Astrocyte of the cerebellum (primary cell): Measurements from ENCODE around the gene TOLLIP.
A peak's percentile ranks its signal among the peaks of the same experiment; 100 is the strongest.

ENCODE experiments used
- DNase-seq: peaks from one replicate; pipeline ENCODE4 v3.0.0-alpha.2; 2011; ENCODE audit warnings: low read depth
- H3K4me3 ChIP-seq: 2 replicates; pipeline ENCODE4 v1.5.1; 2011; ENCODE audit warnings: mild to moderate bottlenecking, low read depth, low read length, moderate library complexity
- in situ Hi-C: cut with HindIII; loops from 2 replicates; pipeline ENCODE4 v1.10.0; 2017; ENCODE audit warnings: low sequenced_read_pairs
- TF ChIP-seq, protein P1 (sequence below): IDR thresholded peaks from 2 replicates; pipeline ENCODE4 v1.5.1; 2012; ENCODE audit warnings: low read length, low read depth, moderate library complexity, mild to moderate bottlenecking; ENCODE audit errors: missing control alignments

TOLLIP gene

DNA sequence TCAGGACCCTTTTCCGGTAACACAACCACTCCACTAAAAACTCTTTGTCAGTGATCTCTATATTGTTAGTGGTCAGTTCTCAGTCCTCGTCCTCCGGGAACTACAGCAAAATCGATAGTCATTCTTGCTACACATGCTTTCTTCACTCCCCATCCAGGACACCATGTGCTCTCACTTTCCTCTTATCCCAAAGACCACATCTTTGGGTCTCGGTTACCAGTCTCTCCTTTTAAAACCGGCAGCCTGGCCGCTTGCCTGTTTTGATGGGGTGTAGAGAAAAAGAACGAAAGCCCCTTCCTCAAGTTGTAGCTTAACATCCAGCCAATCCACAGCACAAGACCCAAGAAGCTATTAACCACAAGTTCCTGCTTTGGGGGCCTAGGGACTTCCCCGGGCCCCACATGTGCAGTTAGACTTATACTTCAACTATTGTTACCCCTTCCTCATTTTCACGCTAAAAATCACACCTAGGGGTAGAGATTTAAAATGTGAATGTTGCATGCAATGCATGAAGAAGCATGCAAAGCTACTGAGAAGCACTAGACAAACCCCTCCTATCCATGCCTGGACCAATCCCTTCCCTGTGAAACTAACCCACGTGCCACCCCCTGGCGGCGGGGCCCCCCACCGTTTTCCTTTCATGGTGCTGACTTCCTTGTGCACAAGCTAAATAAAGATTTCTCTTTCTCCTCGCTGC, 1.5 kb upstream of the TOLLIP start:
- H3K4me3 ChIP-seq, result no peak overlapping the region
- in situ Hi-C loops, result no loop called here
- no peak for DNase-seq

GRCh38 chr11:1310318-1310687, 871 bp upstream of the TOLLIP start:
- in situ Hi-C loops, result no loop called here
- TF ChIP-seq, protein P1, sequence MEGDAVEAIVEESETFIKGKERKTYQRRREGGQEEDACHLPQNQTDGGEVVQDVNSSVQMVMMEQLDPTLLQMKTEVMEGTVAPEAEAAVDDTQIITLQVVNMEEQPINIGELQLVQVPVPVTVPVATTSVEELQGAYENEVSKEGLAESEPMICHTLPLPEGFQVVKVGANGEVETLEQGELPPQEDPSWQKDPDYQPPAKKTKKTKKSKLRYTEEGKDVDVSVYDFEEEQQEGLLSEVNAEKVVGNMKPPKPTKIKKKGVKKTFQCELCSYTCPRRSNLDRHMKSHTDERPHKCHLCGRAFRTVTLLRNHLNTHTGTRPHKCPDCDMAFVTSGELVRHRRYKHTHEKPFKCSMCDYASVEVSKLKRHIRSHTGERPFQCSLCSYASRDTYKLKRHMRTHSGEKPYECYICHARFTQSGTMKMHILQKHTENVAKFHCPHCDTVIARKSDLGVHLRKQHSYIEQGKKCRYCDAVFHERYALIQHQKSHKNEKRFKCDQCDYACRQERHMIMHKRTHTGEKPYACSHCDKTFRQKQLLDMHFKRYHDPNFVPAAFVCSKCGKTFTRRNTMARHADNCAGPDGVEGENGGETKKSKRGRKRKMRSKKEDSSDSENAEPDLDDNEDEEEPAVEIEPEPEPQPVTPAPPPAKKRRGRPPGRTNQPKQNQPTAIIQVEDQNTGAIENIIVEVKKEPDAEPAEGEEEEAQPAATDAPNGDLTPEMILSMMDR, result no peak
- peak overlapping the region; percentile 68 for H3K4me3 ChIP-seq
- DNase-seq, result no peak

More for the DNA sequence above, 1.5 kb upstream of the TOLLIP start:
- TF ChIP-seq, protein P1, result no peak

- peak overlapping the region; percentile 68 for H3K4me3 ChIP-seq
- TF ChIP-seq, protein P1, result no peak
- in situ Hi-C loops, result no loop called here
- DNase-seq, result no peak
Observed at GRCh38 chr11:1308743-1309497, 512 bp downstream of the TOLLIP start.

GRCh38 chr11:1307998-1308742, 1.3 kb downstream of the TOLLIP start:
- in situ Hi-C loops, result no loop called here
- TF ChIP-seq, protein P1, result no peak
- DNase-seq, result no peak
- peak overlapping the region; percentile 68 for H3K4me3 ChIP-seq

DNA sequence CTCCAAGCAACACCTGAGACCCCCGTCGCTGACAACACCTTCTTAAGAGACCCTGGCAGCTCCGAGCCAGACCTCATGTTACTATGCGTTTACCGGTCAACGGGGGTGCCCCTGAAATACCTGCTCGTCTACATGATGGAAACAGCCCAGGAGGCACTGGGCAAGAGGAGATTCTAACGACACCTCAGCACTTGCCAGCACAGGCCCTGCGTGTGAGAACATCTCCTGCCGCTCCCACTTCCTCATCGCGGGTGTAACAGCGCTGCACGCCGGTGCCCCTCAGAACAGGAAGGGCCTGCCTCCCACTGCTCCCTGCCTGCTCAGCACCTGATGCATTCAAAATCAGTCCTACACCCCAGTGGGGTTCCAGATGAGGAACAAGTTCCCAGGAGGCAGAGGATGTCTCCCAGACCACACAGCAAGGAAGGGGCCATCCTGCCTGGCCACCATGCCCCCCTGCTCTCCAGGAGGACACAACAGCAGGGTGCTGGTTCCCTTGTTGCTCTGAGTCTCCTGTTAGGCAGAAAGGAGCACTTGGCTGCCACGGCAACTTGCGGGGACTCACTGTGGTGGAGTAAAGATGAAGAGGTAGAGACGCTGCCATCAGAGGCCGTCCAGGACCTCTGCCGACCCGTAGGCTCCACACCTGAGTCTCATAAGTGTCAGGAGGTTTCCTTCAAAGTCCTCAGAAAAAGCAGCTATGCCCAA, 2.1 kb downstream of the TOLLIP start:
- H3K4me3 ChIP-seq, result no peak overlapping the region
- DNase-seq, result no peak
- in situ Hi-C loops, result no loop called here
- TF ChIP-seq, protein P1, result no peak
